A673 (cell line): ENCODE measurements around the gene MN1. TPM values are rescaled to one million over a fixed set of nuclear protein-coding genes. Genes with fewer than 3 reads are reported as not detected.

Experiments used
- BruUV-seq: library from RNA; stranded (reverse); fragments of 400-500 nt; replicated peaks from 2 replicates; lab custom pipeline; 2021; lab: Mats Ljungman, UMichigan
- CTCF ChIA-PET: fragments of 300-600 bp; sonication (Branson Sonifier 250); formaldehyde crosslinking; loops from one replicate; lab custom pipeline; 2022; ENCODE audit warnings: antibody characterized with exemption; lab: Charles Lee
- POLR2A ChIA-PET: fragments of 300-600 bp; sonication (Branson Sonifier 250); formaldehyde crosslinking; loops from one replicate; lab custom pipeline; 2022; ENCODE audit warnings: antibody characterized with exemption; ENCODE audit not compliant: low non-redundant PET; lab: Charles Lee
- DNase-seq: peaks from one replicate; pipeline ENCODE4 v3.0.0-alpha.2; 2015; ENCODE audit warnings: low spot score
- H3K27ac ChIP-seq: fragments of 200-600 bp; sonication (generic); 2 replicates; pipeline ENCODE4 v1.5.1; 2016; ENCODE audit warnings: mixed run types, low read depth, mild to moderate bottlenecking, mixed read lengths, antibody characterized with exemption, low read length; ENCODE audit not compliant: poor library complexity, severe bottlenecking
- H3K27me3 ChIP-seq: fragments of 200-600 bp; sonication (generic); replicated peaks from 2 replicates; pipeline ENCODE4 v1.6.1; 2017; ENCODE audit warnings: mixed run types, low read depth, mild to moderate bottlenecking, mixed read lengths, antibody characterized with exemption, low read length; ENCODE audit not compliant: insufficient read depth, poor library complexity
- H3K36me3 ChIP-seq: fragments of 200-600 bp; sonication (generic); 2 replicates; pipeline ENCODE4 v1.6.1; 2016; ENCODE audit warnings: mixed run types, mild to moderate bottlenecking, mixed read lengths, antibody characterized with exemption, low read length; ENCODE audit not compliant: insufficient read depth, poor library complexity, severe bottlenecking
- H3K4me1 ChIP-seq: fragments of 200-600 bp; sonication (generic); 2 replicates; pipeline ENCODE4 v1.6.1; 2017; ENCODE audit warnings: mixed run types, mild to moderate bottlenecking, mixed read lengths, antibody characterized with exemption, low read length; ENCODE audit not compliant: insufficient read depth, poor library complexity, severe bottlenecking
- H3K4me3 ChIP-seq: fragments of 200-600 bp; sonication (generic); 2 replicates; pipeline ENCODE4 v1.5.1; 2016; ENCODE audit warnings: low read depth, mixed run types, mild to moderate bottlenecking, mixed read lengths, low read length; ENCODE audit not compliant: poor library complexity, severe bottlenecking
- H3K9me3 ChIP-seq: fragments of 200-600 bp; sonication (generic); 2 replicates; pipeline ENCODE4 v1.6.1; 2016; ENCODE audit warnings: mixed run types, low read depth, mild to moderate bottlenecking, mixed read lengths, antibody characterized with exemption, low read length; ENCODE audit not compliant: poor library complexity, severe bottlenecking
- EZH2 ChIP-seq: fragments of 200-600 bp; sonication (generic); IDR thresholded peaks from 2 replicates; pipeline ENCODE4 v1.6.1; 2017; ENCODE audit warnings: borderline replicate concordance, low read depth, mild to moderate bottlenecking, mixed read lengths, antibody characterized with exemption, low read length; ENCODE audit not compliant: poor library complexity, severe bottlenecking
- intact Hi-C: fragments of 100-400 bp; cut with micrococcal nuclease; formaldehyde crosslinking; loops from one replicate; pipeline ENCODE4 v1.10.0; 2022; ENCODE audit not compliant: unreplicated experiment
- total RNA-seq: library from RNA; stranded (reverse); gene quantifications from 2 replicates; pipeline ENCODE4 v1.2.3, GENCODE V29; 2021
- TF ChIP-seq, protein P1 (sequence below): fragments of 300-800, 200-600 bp; sonication (generic); conservative IDR thresholded peaks from 2 replicates; pipeline ENCODE4 v1.5.1; 2017; ENCODE audit warnings: low read depth, mild to moderate bottlenecking, antibody characterized with exemption, low read length, moderate library complexity, mixed read lengths

Gene MN1
- total RNA-seq, 1 experiment from 2014 or later = 8.4 TPM

DNA sequence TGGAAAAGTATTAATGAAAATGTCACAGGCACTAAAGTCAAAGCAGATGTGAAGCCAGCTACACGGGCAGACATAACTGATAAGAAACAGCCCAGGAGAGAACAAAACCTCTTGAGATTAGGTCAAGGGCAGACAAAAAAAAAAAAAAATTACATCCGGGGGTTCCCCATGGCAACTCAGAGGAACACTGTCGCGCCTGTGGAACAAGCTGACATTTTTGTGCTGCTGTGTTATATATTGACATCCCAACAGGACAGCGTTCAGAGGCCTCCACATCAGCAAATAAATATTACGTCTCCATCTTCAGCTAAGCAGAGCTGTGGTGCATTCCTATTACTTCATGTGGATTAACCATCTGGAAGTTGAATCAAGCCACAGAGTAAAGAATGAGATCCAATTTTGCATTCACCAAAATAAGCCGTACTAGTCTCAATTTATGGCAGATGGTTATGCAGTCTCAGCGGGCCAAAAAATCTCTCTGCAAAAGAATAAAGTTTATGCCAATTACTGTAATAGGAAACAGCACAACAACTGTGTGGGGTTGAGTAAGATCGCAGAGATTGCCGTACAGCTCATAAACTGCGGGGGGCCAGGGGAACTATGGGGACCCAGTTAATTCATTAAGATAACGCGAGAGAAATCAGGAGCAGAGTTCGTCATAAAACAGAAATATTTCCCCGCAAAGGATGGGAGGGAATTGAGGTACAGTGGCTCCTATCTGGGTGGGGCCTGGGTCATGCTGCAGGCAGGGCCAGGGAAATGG is 41.3 kb upstream of the MN1 start:
- POLR2A ChIA-PET = no interaction called here
- Histone ChIP-seq H3K4me1 (peaks cover 32% of the 10 kb centered on the region), H3K27me3 (no peaks in the 10 kb centered on the region), H3K27ac (peak overlapping the region; percentile 80), H3K36me3 (no peaks in the 10 kb centered on the region), H3K4me3 (no peak overlapping the region), H3K9me3 (peaks cover 4% of the 10 kb centered on the region)
- DNase-seq = peak; percentile 90
- CTCF ChIA-PET = no interaction called here
- TF ChIP-seq, protein P1, sequence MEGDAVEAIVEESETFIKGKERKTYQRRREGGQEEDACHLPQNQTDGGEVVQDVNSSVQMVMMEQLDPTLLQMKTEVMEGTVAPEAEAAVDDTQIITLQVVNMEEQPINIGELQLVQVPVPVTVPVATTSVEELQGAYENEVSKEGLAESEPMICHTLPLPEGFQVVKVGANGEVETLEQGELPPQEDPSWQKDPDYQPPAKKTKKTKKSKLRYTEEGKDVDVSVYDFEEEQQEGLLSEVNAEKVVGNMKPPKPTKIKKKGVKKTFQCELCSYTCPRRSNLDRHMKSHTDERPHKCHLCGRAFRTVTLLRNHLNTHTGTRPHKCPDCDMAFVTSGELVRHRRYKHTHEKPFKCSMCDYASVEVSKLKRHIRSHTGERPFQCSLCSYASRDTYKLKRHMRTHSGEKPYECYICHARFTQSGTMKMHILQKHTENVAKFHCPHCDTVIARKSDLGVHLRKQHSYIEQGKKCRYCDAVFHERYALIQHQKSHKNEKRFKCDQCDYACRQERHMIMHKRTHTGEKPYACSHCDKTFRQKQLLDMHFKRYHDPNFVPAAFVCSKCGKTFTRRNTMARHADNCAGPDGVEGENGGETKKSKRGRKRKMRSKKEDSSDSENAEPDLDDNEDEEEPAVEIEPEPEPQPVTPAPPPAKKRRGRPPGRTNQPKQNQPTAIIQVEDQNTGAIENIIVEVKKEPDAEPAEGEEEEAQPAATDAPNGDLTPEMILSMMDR = no peak
- TF ChIP-seq EZH2 = no peak
- BruUV-seq = no TSS peak
- intact Hi-C loops = no loop called here

DNA sequence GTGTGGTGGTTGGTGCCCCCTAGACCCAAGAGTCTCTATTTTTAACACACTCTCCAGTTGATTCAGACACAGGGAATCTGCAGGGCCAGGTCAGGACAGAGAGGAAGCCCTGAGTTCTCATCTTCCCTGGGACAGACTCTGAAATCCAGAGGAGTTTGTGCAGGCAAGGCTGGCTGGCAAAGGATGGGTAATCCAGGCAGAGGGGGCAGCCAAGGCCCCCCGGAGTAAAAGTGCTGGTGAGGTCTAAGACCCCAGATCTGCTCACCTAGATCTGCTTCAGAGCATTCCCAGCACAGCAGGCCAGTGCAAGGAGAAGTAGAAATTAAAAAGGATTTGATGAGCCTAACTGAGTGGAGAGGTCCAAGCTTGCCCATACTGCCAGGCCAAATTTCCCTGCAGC is 40.6 kb upstream of the MN1 start:
- TF ChIP-seq, protein P1 = no peak
- no peak for TF ChIP-seq EZH2
- no TSS peak for BruUV-seq
- ChIA-PET CTCF (no interaction called here), POLR2A (no interaction called here)
- intact Hi-C loops = no loop called here
- Histone ChIP-seq H3K4me1 (peaks cover 32% of the 10 kb centered on the region), H3K4me3 (no peak overlapping the region), H3K36me3 (no peaks in the 10 kb centered on the region), H3K27me3 (no peaks in the 10 kb centered on the region), H3K9me3 (peaks cover 9% of the 10 kb centered on the region), H3K27ac (peak overlapping the region; percentile 80)
- no peak for DNase-seq

DNA sequence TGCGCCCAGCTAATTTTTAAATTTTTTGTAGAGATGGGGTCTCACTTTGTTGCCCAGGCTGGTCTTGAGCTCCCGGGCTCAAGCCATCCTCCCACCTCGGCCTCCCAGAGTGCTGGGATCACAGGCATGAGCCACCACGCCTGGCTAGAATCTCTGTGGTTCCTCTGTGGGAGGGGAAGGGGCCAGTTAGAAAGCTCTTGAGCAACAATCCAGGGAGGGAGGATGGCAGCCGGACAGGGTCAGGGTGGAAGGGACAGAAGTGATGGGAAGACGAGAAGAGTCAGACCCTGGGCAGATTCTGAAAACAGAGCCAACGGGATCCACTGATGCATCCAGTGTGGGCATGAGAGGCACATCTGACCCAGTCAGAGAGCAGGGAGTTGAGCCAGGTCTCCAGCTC is 38.9 kb upstream of the MN1 start:
- ChIA-PET CTCF (no interaction called here), POLR2A (interaction anchor here (0.5 to 0.6 kb wide), 3 partner anchors 12 to 1084 kb away, joined by 3 to 4 read pairs (median 4); no protein-coding TSS in a partner anchor)
- no TSS peak for BruUV-seq
- Histone ChIP-seq H3K27ac (no peak overlapping the region), H3K4me3 (no peak overlapping the region), H3K36me3 (no peaks in the 10 kb centered on the region), H3K27me3 (no peaks in the 10 kb centered on the region), H3K9me3 (peaks cover 9% of the 10 kb centered on the region), H3K4me1 (peaks cover 43% of the 10 kb centered on the region)
- intact Hi-C loops = no loop called here
- DNase-seq = no peak
- TF ChIP-seq, protein P1 = no peak
- TF ChIP-seq EZH2 = no peak
